Progenitor cell of endocrine pancreas (in vitro differentiated cells): ENCODE measurements around the gene CCDC122. TPM values are rescaled to one million over a fixed set of nuclear protein-coding genes. Genes with fewer than 3 reads are reported as not detected.

Source experiments
- DNase-seq: peaks from one replicate; pipeline ENCODE4 v3.0.0; 2021; ENCODE audit warnings: low spot score; ENCODE audit not compliant: unreplicated experiment
- H3K27ac Mint-ChIP-seq: 2 replicates; pipeline ENCODE4 v1.8.0; 2021; ENCODE audit warnings: mild to moderate bottlenecking, moderate library complexity, mixed read lengths
- H3K27me3 Mint-ChIP-seq: 2 replicates; pipeline ENCODE4 v1.8.0; 2021; ENCODE audit warnings: mixed read lengths
- H3K36me3 Mint-ChIP-seq: 2 replicates; pipeline ENCODE4 v1.8.0; 2022; ENCODE audit warnings: mixed read lengths; ENCODE audit not compliant: insufficient read depth
- H3K4me1 Mint-ChIP-seq: 2 replicates; pipeline ENCODE4 v1.8.0; 2021; ENCODE audit warnings: low read depth, mixed read lengths
- H3K4me3 Mint-ChIP-seq: 2 replicates; pipeline ENCODE4 v1.8.0; 2021; ENCODE audit warnings: low read depth, mild to moderate bottlenecking, moderate library complexity, mixed read lengths
- H3K9me3 Mint-ChIP-seq: 2 replicates; pipeline ENCODE4 v1.8.0; 2021; ENCODE audit warnings: low read depth, mixed read lengths
- total RNA-seq: library from RNA; stranded (reverse); gene quantifications from 2 replicates; pipeline ENCODE4 v1.2.1, GENCODE V29; 2021
- TF ChIP-seq, protein P1 (sequence below): fragments of 200-600 bp; sonication (generic); IDR thresholded peaks from one replicate; pipeline ENCODE4 v1.5.0; 2021; ENCODE audit warnings: antibody characterized with exemption, mild to moderate bottlenecking; ENCODE audit not compliant: unreplicated experiment

Gene CCDC122
- total RNA-seq, 1 donor from 2014 or later, result 12.4 TPM

- no peak overlapping the region for H3K4me3 Mint-ChIP-seq
- no peak overlapping the region for H3K27ac Mint-ChIP-seq
- H3K27me3 Mint-ChIP-seq, result peaks cover 8% of the 10 kb centered on the region
- H3K9me3 Mint-ChIP-seq, result peaks cover 2% of the 10 kb centered on the region
- TF ChIP-seq, protein P1, sequence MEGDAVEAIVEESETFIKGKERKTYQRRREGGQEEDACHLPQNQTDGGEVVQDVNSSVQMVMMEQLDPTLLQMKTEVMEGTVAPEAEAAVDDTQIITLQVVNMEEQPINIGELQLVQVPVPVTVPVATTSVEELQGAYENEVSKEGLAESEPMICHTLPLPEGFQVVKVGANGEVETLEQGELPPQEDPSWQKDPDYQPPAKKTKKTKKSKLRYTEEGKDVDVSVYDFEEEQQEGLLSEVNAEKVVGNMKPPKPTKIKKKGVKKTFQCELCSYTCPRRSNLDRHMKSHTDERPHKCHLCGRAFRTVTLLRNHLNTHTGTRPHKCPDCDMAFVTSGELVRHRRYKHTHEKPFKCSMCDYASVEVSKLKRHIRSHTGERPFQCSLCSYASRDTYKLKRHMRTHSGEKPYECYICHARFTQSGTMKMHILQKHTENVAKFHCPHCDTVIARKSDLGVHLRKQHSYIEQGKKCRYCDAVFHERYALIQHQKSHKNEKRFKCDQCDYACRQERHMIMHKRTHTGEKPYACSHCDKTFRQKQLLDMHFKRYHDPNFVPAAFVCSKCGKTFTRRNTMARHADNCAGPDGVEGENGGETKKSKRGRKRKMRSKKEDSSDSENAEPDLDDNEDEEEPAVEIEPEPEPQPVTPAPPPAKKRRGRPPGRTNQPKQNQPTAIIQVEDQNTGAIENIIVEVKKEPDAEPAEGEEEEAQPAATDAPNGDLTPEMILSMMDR, result no peak
- no peak for DNase-seq
- no peaks in the 10 kb centered on the region for H3K36me3 Mint-ChIP-seq
- peaks cover 1% of the 10 kb centered on the region for H3K4me1 Mint-ChIP-seq
Observed at GRCh38 chr13:43805071-43805468, 74.5 kb downstream of the CCDC122 start.

DNA sequence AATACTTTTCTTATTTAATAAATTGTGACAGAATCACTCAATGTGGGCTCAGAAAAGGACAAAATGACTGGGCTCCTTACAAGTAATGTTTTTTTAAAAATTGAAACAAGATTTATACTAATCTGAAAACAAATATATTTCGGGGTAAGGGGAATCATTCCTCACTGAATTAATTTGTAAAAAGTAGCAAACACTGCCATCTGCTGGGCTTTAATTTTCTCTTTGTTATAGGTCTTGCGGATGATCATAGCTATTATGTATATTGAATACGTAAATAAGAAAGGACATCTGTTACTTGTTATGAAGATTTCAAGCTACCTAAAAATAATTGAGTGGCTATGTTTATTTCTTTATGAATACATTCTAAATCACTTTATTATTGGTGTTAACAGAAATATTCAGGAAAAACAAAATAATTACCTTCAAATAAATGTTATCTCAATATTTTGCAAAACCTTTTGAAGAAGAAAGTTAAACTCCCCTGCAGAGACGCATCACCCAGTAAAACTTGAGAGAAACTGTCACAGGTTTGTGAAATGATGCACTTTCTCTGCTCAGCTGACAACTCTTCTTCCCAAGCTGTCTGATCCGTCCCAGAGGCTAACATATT, 75.0 kb downstream of the CCDC122 start:
- no peaks in the 10 kb centered on the region for H3K36me3 Mint-ChIP-seq
- peaks cover 3% of the 10 kb centered on the region for H3K4me1 Mint-ChIP-seq
- no peak overlapping the region for H3K27ac Mint-ChIP-seq
- H3K27me3 Mint-ChIP-seq, result peaks cover 7% of the 10 kb centered on the region
- TF ChIP-seq, protein P1, result peak; percentile 78
- no peak for DNase-seq
- H3K4me3 Mint-ChIP-seq, result no peak overlapping the region
- peaks cover 1% of the 10 kb centered on the region for H3K9me3 Mint-ChIP-seq

- Mint-ChIP-seq H3K27me3 (peaks cover under 1% of the 10 kb centered on the region), H3K36me3 (no peaks in the 10 kb centered on the region), H3K9me3 (no peaks in the 10 kb centered on the region), H3K4me1 (peaks cover 4% of the 10 kb centered on the region), H3K27ac (no peak overlapping the region), H3K4me3 (no peak overlapping the region)
- no peak for DNase-seq
- TF ChIP-seq, protein P1, result no peak
Observed at GRCh38 chr13:43802511-43802910, 77.0 kb downstream of the CCDC122 start.

GRCh38 chr13:43800828-43801227, 78.7 kb downstream of the CCDC122 start:
- no peak overlapping the region for H3K4me3 Mint-ChIP-seq
- DNase-seq, result no peak
- H3K36me3 Mint-ChIP-seq, result no peaks in the 10 kb centered on the region
- H3K27me3 Mint-ChIP-seq, result no peaks in the 10 kb centered on the region
- no peaks in the 10 kb centered on the region for H3K9me3 Mint-ChIP-seq
- peaks cover 5% of the 10 kb centered on the region for H3K4me1 Mint-ChIP-seq
- TF ChIP-seq, protein P1, result no peak
- no peak overlapping the region for H3K27ac Mint-ChIP-seq

- Mint-ChIP-seq H3K27ac (no peak overlapping the region), H3K4me1 (peaks cover 10% of the 10 kb centered on the region), H3K36me3 (peaks cover 2% of the 10 kb centered on the region), H3K4me3 (no peak overlapping the region), H3K9me3 (no peaks in the 10 kb centered on the region), H3K27me3 (no peaks in the 10 kb centered on the region)
- TF ChIP-seq, protein P1, result no peak
- no peak for DNase-seq
Observed at GRCh38 chr13:43799191-43799590, 80.3 kb downstream of the CCDC122 start.
